Tibial nerve (tissue), 4 donors: ENCODE results near the gene COL19A1.

ENCODE experiments used
- CTCF ChIP-seq, 5 experiments: fragments of 200-600 bp in 3 of 5; fragments of 450-650 bp in 2 of 5; sonication (generic) in 3 of 5; IDR thresholded peaks; one replicate each; pipeline ENCODE4 v1.5.1; 2016 to 2019; ENCODE audit warnings: antibody characterized with exemption in 5 of 5, mild to moderate bottlenecking in 3 of 5, moderate library complexity in 2 of 5
- EP300 ChIP-seq, 2 donors: sonication (generic); formaldehyde crosslinking; IDR thresholded peaks; one replicate each; pipeline ENCODE4 v1.6.1; 2017; ENCODE audit warnings: antibody characterized with exemption in 2 of 2, mild to moderate bottlenecking in 1 of 2

DNA sequence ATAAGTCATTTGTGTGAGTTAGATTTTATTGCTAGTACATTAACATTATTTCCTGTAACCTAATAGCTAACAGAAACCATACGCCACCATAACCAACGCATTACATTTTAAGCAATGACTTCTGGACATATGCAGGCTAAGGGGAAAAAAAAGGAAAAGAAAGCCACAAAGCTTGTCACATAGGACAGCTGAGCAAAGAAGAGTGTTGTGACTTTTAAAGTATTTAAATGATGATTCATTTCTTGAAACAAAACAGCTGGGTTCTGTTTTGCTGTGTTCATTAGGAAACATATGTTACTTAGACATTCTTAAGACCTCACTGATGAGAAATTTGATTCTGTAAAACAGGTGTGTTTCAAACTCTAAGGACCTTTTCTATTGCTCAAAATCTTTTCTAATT is 265.2 kb downstream of the COL19A1 start:
- TF ChIP-seq CTCF (IDR thresholded peaks at IDR 0.05) (no peak), EP300 (IDR thresholded peaks at IDR 0.05) (no peak)
